C1 segment of cervical spinal cord (tissue), 14 donors: ENCODE measurements around the gene AOX1.
"Not testable (repeated sequence)": the region's sequence is repeated elsewhere in the genome, so short reads cannot be mapped to it uniquely, and the experiment has no call there.

Experiments
- DNase-seq, 14 donors: peaks; one replicate each; lab custom pipeline; 2025; lab: John Stamatoyannopoulos, UW

Gene AOX1

GRCh38 chr2:200585730-200586643 is at the start of gene AOX1:
Gene AOX1 (plus strand): TSS chr2:200586014. CDS start chr2:200586109, 95 bp downstream.
- peak in 8 of 14 donors; percentile 3 to 36 (median 23) for DNase-seq

- no peak for DNase-seq
These were observed 47.7 kb upstream of the AOX1 start for GRCh38 chr2:200538139-200538538.

GRCh38 chr2:200540793-200541192 is 45.0 kb upstream of the AOX1 start:
- DNase-seq = no peak

GRCh38 chr2:200566596-200566995 is 19.2 kb upstream of the AOX1 start:
- not testable (repeated sequence) for DNase-seq

- no peak for DNase-seq
These were observed 17.9 kb upstream of the AOX1 start for GRCh38 chr2:200567932-200568331.

GRCh38 chr2:200575957-200576356 is 9.9 kb upstream of the AOX1 start:
- DNase-seq = no peak

GRCh38 chr2:200577027-200577426 is 8.8 kb upstream of the AOX1 start:
- no peak for DNase-seq

GRCh38 chr2:200578778-200579177 is 7.0 kb upstream of the AOX1 start:
- no peak for DNase-seq

- no peak for DNase-seq
These were observed 1.2 kb upstream of the AOX1 start for GRCh38 chr2:200584639-200585038.

- peak in 1 of 14 donors; percentile 28 for DNase-seq
These were observed 479 bp upstream of the AOX1 start for GRCh38 chr2:200585340-200585729.

GRCh38 chr2:200586644-200586975 is 796 bp downstream of the AOX1 start:
- no peak for DNase-seq

- no peak for DNase-seq
These were observed 1.3 kb downstream of the AOX1 start for GRCh38 chr2:200587007-200587616.

GRCh38 chr2:200588076-200588678 is 2.4 kb downstream of the AOX1 start:
- no peak for DNase-seq

GRCh38 chr2:200590090-200590489 is 4.3 kb downstream of the AOX1 start:
- no peak for DNase-seq

GRCh38 chr2:200591308-200591707 is 5.5 kb downstream of the AOX1 start:
- DNase-seq = no peak

- DNase-seq = no peak
These were observed 6.7 kb downstream of the AOX1 start for GRCh38 chr2:200592406-200593075.

GRCh38 chr2:200593905-200594304 is 8.1 kb downstream of the AOX1 start:
- DNase-seq = no peak

- DNase-seq = no peak
These were observed 10.1 kb downstream of the AOX1 start for GRCh38 chr2:200595913-200596312.

- no peak for DNase-seq
These were observed 11.2 kb downstream of the AOX1 start for GRCh38 chr2:200596774-200597570.

GRCh38 chr2:200599206-200599605 is 13.4 kb downstream of the AOX1 start:
- DNase-seq = no peak

- DNase-seq = no peak
These were observed 14.9 kb downstream of the AOX1 start for GRCh38 chr2:200600549-200601225.
